A549 (cell line): Measurements from ENCODE around the gene ANKRD29. TPM values are rescaled to one million over a fixed set of nuclear protein-coding genes. Genes with fewer than 3 reads are reported as not detected.
A peak's percentile ranks its signal among the peaks of the same experiment; 100 is the strongest.

Experiments used
- ATOH8 ChIP-seq: fragments of 250-450 bp; sonication (Bioruptor Pico); IDR thresholded peaks from 2 replicates; pipeline ENCODE4 v1.5.0; 2020; ENCODE audit warnings: low read depth, mild to moderate bottlenecking, moderate library complexity
- BCL3 ChIP-seq: fragments of >200 bp; sonication (Bioruptor Twin); formaldehyde crosslinking; IDR thresholded peaks from 3 replicates; pipeline ENCODE4 v1.6.1; 2016
- CBX8 ChIP-seq: fragments of 200-600 bp; sonication (generic); IDR thresholded peaks from 2 replicates; pipeline ENCODE4 v1.6.1; 2016
- CEBPB ChIP-seq, 2 experiments: fragments of >200 bp in 1 of 2; sonication (Bioruptor Twin) in 1 of 2; formaldehyde crosslinking in 1 of 2; IDR thresholded peaks; 2 replicates each; pipeline ENCODE4 v1.6.1; 2012 to 2016
- CHD4 ChIP-seq: fragments of 200-600 bp; sonication (generic); IDR thresholded peaks from 2 replicates; pipeline ENCODE4 v1.6.1; 2016; ENCODE audit warnings: antibody characterized with exemption, mild to moderate bottlenecking, borderline replicate concordance
- CTCF ChIP-seq: fragments of >200 bp; sonication (Bioruptor Twin); formaldehyde crosslinking; IDR thresholded peaks from 3 replicates; pipeline ENCODE4 v1.5.1; 2016
- EHF ChIP-seq: fragments of 250-450 bp; sonication (Bioruptor Pico); IDR thresholded peaks from 2 replicates; pipeline ENCODE4 v1.5.0; 2020; ENCODE audit warnings: mild to moderate bottlenecking
- EHMT2 ChIP-seq: fragments of 200-600 bp; sonication (generic); IDR thresholded peaks from 2 replicates; pipeline ENCODE4 v1.6.1; 2016; ENCODE audit warnings: antibody characterized with exemption, low read depth, mild to moderate bottlenecking, moderate library complexity
- ELK1 ChIP-seq: fragments of 150-350 bp; IDR thresholded peaks from 2 replicates; pipeline ENCODE4 v1.6.1; 2014; ENCODE audit warnings: low read depth, mild to moderate bottlenecking, low read length
- ESRRA ChIP-seq: fragments of 150-350 bp; IDR thresholded peaks from 2 replicates; pipeline ENCODE4 v1.6.1; 2014; ENCODE audit warnings: mild to moderate bottlenecking, low read length, borderline replicate concordance
- FOSB ChIP-seq: fragments of 250-450 bp; sonication (Bioruptor Pico); IDR thresholded peaks from 2 replicates; pipeline ENCODE4 v1.5.0; 2020; ENCODE audit warnings: mild to moderate bottlenecking, moderate library complexity
- FOXS1 ChIP-seq: fragments of 250-450 bp; sonication (Bioruptor Pico); IDR thresholded peaks from 2 replicates; pipeline ENCODE4 v1.5.0; 2020; ENCODE audit warnings: mild to moderate bottlenecking, moderate library complexity
- GATA3 ChIP-seq: IDR thresholded peaks from 2 replicates; pipeline ENCODE4 v1.6.1; 2012; ENCODE audit warnings: borderline replicate concordance
- HDAC2 ChIP-seq: fragments of 200-600 bp; sonication (generic); IDR thresholded peaks from 2 replicates; pipeline ENCODE4 v1.6.1; 2016
- HMGXB4 ChIP-seq: fragments of 250-450 bp; sonication (Bioruptor Pico); IDR thresholded peaks from 2 replicates; pipeline ENCODE4 v1.5.0; 2021; ENCODE audit warnings: mild to moderate bottlenecking, moderate library complexity, borderline replicate concordance
- HOXA7 ChIP-seq: fragments of 250-450 bp; sonication (Bioruptor Pico); IDR thresholded peaks from 2 replicates; pipeline ENCODE4 v1.5.0; 2020; ENCODE audit warnings: mild to moderate bottlenecking, moderate library complexity
- HOXB13 ChIP-seq: fragments of 250-450 bp; sonication (Bioruptor Pico); IDR thresholded peaks from 2 replicates; pipeline ENCODE4 v1.5.0; 2020; ENCODE audit warnings: low read depth, mild to moderate bottlenecking, moderate library complexity
- HOXB5 ChIP-seq: fragments of 250-450 bp; sonication (Bioruptor Pico); IDR thresholded peaks from 2 replicates; pipeline ENCODE4 v1.5.0; 2020; ENCODE audit warnings: mild to moderate bottlenecking, moderate library complexity
- MAFK ChIP-seq: fragments of 450-650 bp; IDR thresholded peaks from 2 replicates; pipeline ENCODE4 v1.6.1; 2014; ENCODE audit not compliant: partially characterized antibody
- MAX ChIP-seq: IDR thresholded peaks from 2 replicates; pipeline ENCODE4 v1.6.1; 2012
- NFE2L2 ChIP-seq: fragments of 150-350 bp; conservative IDR thresholded peaks from 2 replicates; pipeline ENCODE4 v1.6.1; 2014; ENCODE audit warnings: low read length
- PHF8 ChIP-seq: fragments of 200-600 bp; sonication (generic); IDR thresholded peaks from 2 replicates; pipeline ENCODE4 v1.6.1; 2016; ENCODE audit warnings: low read depth, mild to moderate bottlenecking, antibody characterized with exemption, moderate library complexity, borderline replicate concordance
- REST ChIP-seq: fragments of 200-600 bp; sonication (generic); IDR thresholded peaks from 2 replicates; pipeline ENCODE4 v1.6.1; 2016; ENCODE audit warnings: antibody characterized with exemption, mild to moderate bottlenecking, moderate library complexity
- SMC3 ChIP-seq: fragments of >200 bp; sonication (Bioruptor Twin); formaldehyde crosslinking; IDR thresholded peaks from 3 replicates; pipeline ENCODE4 v1.6.1; 2018; ENCODE audit warnings: inconsistent platforms
- TFCP2L1 ChIP-seq: fragments of 250-450 bp; sonication (Bioruptor Pico); IDR thresholded peaks from 2 replicates; pipeline ENCODE4 v1.5.0; 2021; ENCODE audit warnings: mild to moderate bottlenecking
- TP53 ChIP-seq: fragments of 250-450 bp; sonication (Bioruptor Pico); IDR thresholded peaks from 2 replicates; pipeline ENCODE4 v1.5.0; 2021; ENCODE audit warnings: mild to moderate bottlenecking, moderate library complexity
- USF2 ChIP-seq: fragments of 450-650 bp; IDR thresholded peaks from 2 replicates; pipeline ENCODE4 v1.6.1; 2014; ENCODE audit warnings: antibody characterized with exemption
- ZFP36 ChIP-seq: fragments of 450-650 bp; IDR thresholded peaks from 2 replicates; pipeline ENCODE4 v1.6.1; 2014; ENCODE audit warnings: borderline replicate concordance; ENCODE audit not compliant: partially characterized antibody
- ZNF302 ChIP-seq: fragments of 250-450 bp; sonication (Bioruptor Pico); IDR thresholded peaks from 2 replicates; pipeline ENCODE4 v1.9.0; 2021; ENCODE audit warnings: inconsistent platforms, mild to moderate bottlenecking, moderate library complexity
- ZSCAN20 ChIP-seq: fragments of 250-450 bp; sonication (Bioruptor Pico); IDR thresholded peaks from 2 replicates; pipeline ENCODE4 v1.8.0; 2022; ENCODE audit warnings: mild to moderate bottlenecking, moderate library complexity
- polyA plus RNA-seq, 4 experiments: library from polyadenylated mRNA; depleted of rRNA in 3 of 4; stranded (reverse); fragments of >200 nt; fragmentation: RNase III in 1 of 4; extraction: RNeasy Plus Mini Kit Qiagen cat#74134 plus additional on column Dnase treatment in 1 of 4; gene quantifications; 2 replicates in 3 of 4; 3 replicates in 1 of 4; pipeline ENCODE4 v1.2.3, GENCODE V29; 2011 to 2017

ANKRD29 gene
- polyA plus RNA-seq, 2 of the 4 experiments (the other 2 are of a cell fraction): 12.4 to 25.4 TPM

- TF ChIP-seq CTCF (peak; percentile 61), HOXB5 (CRISPR knock-in tag) (no peak), HDAC2 (no peak), HOXB13 (no peak), HOXA7 (CRISPR knock-in tag) (no peak), ELK1 (no peak), BCL3 (no peak; the same call in 2 of the 3 replicates), ZSCAN20 (CRISPR knock-in tag) (no peak), MAX (peak; percentile 3; the same call in 1 of the 2 replicates), HMGXB4 (no peak), NFE2L2 (no peak), ZNF302 (CRISPR knock-in tag) (no peak), EHMT2 (no peak), REST (peak; percentile 50), TP53 (no peak), CHD4 (no peak), SMC3 (peak; percentile 72), FOSB (CRISPR knock-in tag) (no peak), PHF8 (peak; percentile 90), ZFP36 (no peak), TFCP2L1 (0 out of 2 replicates have a peak, but pooled peaks have one; percentile 73), GATA3 (no peak), MAFK (no peak), EHF (CRISPR knock-in tag) (no peak), FOXS1 (CRISPR knock-in tag) (no peak), ESRRA (no peak), ATOH8 (no peak), USF2 (no peak), CEBPB (IDR thresholded peaks at IDR 0.05) (no peak), CBX8 (no peak)
Observed at GRCh38 chr18:23586249-23587196, 76.2 kb downstream of the ANKRD29 start, which contains the start of gene NPC1 (continued).
